Liver (tissue), 9 donors: ENCODE results near the gene CHRM1. TPM values are rescaled to one million over a fixed set of nuclear protein-coding genes. Genes with fewer than 3 reads are reported as not detected.

Experiments
- DNase-seq: peaks from one replicate; pipeline ENCODE4 v3.0.0-alpha.2; 2017; ENCODE audit warnings: low spot score
- H3K27ac ChIP-seq, 2 donors: one replicate each; pipeline ENCODE4 v1.7.0; 2013; ENCODE audit warnings: inconsistent platforms in 2 of 2, low read length in 2 of 2, control low read depth in 1 of 2, low read depth in 1 of 2, mild to moderate bottlenecking in 1 of 2
- H3K27me3 ChIP-seq, 4 donors: one replicate each; pipeline versions ENCODE4 v1.6.1 to v1.7.0; 2013; ENCODE audit warnings: low read length in 3 of 4, inconsistent platforms in 1 of 4, mild to moderate bottlenecking in 1 of 4, moderate library complexity in 1 of 4; ENCODE audit not compliant: control insufficient read depth in 4 of 4, insufficient read depth in 4 of 4
- H3K36me3 ChIP-seq, 4 donors: one replicate each; pipeline versions ENCODE4 v1.6.1 to v1.7.0; 2013; ENCODE audit warnings: low read length in 3 of 4, mild to moderate bottlenecking in 3 of 4, low read depth in 1 of 4, moderate library complexity in 1 of 4; ENCODE audit not compliant: control insufficient read depth in 4 of 4, insufficient read depth in 3 of 4
- H3K4me1 ChIP-seq, 4 donors: one replicate each; pipeline versions ENCODE4 v1.6.1 to v1.7.0; 2013; ENCODE audit warnings: low read length in 3 of 4, mild to moderate bottlenecking in 3 of 4, moderate library complexity in 1 of 4; ENCODE audit not compliant: control insufficient read depth in 4 of 4, insufficient read depth in 4 of 4
- H3K4me3 ChIP-seq, 3 donors: one replicate each; pipeline versions ENCODE4 v1.6.1 to v1.7.0; 2013; ENCODE audit warnings: low read length in 3 of 3, control low read depth in 1 of 3, low read depth in 1 of 3, mild to moderate bottlenecking in 1 of 3
- H3K9ac ChIP-seq, 2 donors: one replicate each; pipeline ENCODE4 v1.7.0; 2013; ENCODE audit warnings: low read length in 2 of 2, mild to moderate bottlenecking in 2 of 2, moderate library complexity in 2 of 2, control low read depth in 1 of 2, low read depth in 1 of 2
- H3K9me3 ChIP-seq, 4 donors: one replicate each; pipeline versions ENCODE4 v1.6.1 to v1.7.0; 2013; ENCODE audit warnings: low read length in 3 of 4; ENCODE audit not compliant: control insufficient read depth in 4 of 4
- CTCF ChIP-seq: fragments of 150-350 bp; IDR thresholded peaks from 2 replicates; pipeline ENCODE4 v1.5.1; 2017; ENCODE audit warnings: improper control_type of control experiment, low read depth, low read length; ENCODE audit not compliant: missing input control
- EGR1 ChIP-seq, 2 donors: IDR thresholded peaks; 2 replicates each; pipeline ENCODE4 v1.6.1; 2016 to 2018; ENCODE audit warnings: antibody characterized with exemption in 2 of 2, low read depth in 2 of 2
- FOXA1 ChIP-seq: IDR thresholded peaks from 2 replicates; pipeline ENCODE4 v1.6.1; 2016; ENCODE audit warnings: antibody characterized with exemption
- FOXA2 ChIP-seq: IDR thresholded peaks from 2 replicates; pipeline ENCODE4 v1.6.1; 2016; ENCODE audit warnings: antibody characterized with exemption
- GABPA ChIP-seq, 2 donors: IDR thresholded peaks in 1 of 2; conservative IDR thresholded peaks in 1 of 2; 2 replicates each; pipeline ENCODE4 v1.6.1; 2016; ENCODE audit warnings: antibody characterized with exemption in 2 of 2, mild to moderate bottlenecking in 1 of 2, moderate library complexity in 1 of 2
- HNF4A ChIP-seq, 2 donors: conservative IDR thresholded peaks; 2 replicates each; pipeline ENCODE4 v1.6.1; 2016; ENCODE audit warnings: antibody characterized with exemption in 2 of 2, mild to moderate bottlenecking in 2 of 2
- HNF4G ChIP-seq: IDR thresholded peaks from 2 replicates; pipeline ENCODE4 v1.6.1; 2016; ENCODE audit warnings: antibody characterized with exemption
- JUND ChIP-seq, 2 donors: IDR thresholded peaks; 2 replicates each; pipeline ENCODE4 v1.6.1; 2016; ENCODE audit warnings: antibody characterized with exemption in 2 of 2
- NR2F2 ChIP-seq: IDR thresholded peaks from 2 replicates; pipeline ENCODE4 v1.6.1; 2016; ENCODE audit warnings: antibody characterized with exemption
- RAD21 ChIP-seq, 2 donors: IDR thresholded peaks; 2 replicates each; pipeline ENCODE4 v1.6.1; 2016; ENCODE audit warnings: antibody characterized with exemption in 2 of 2, mild to moderate bottlenecking in 2 of 2
- RXRA ChIP-seq, 2 donors: IDR thresholded peaks; 2 replicates each; pipeline ENCODE4 v1.6.1; 2017 to 2018; ENCODE audit warnings: antibody characterized with exemption in 2 of 2, mild to moderate bottlenecking in 1 of 2
- SP1 ChIP-seq: IDR thresholded peaks from 2 replicates; pipeline ENCODE4 v1.6.1; 2018; ENCODE audit warnings: antibody characterized with exemption, mild to moderate bottlenecking
- TAF1 ChIP-seq: conservative IDR thresholded peaks from 2 replicates; pipeline ENCODE4 v1.6.1; 2016; ENCODE audit warnings: antibody characterized with exemption, mild to moderate bottlenecking
- YY1 ChIP-seq: IDR thresholded peaks from 2 replicates; pipeline ENCODE4 v1.6.1; 2016; ENCODE audit warnings: antibody characterized with exemption, mild to moderate bottlenecking
- WGBS: extraction: QIAGEN DNeasy Blood & Tissue Kit; methylation state at CpG from one replicate; pipeline ENCODE4 v1.1.7; 2013; 5-methylcytosine and 5-hydroxymethylcytosine counted together
- polyA plus RNA-seq, 2 donors: library from polyadenylated mRNA; stranded (reverse) in 1 of 2; unstranded in 1 of 2; fragments of 200-250 nt in 1 of 2; fragments of >200 nt in 1 of 2; fragmentation: Nextera tagmentation in 1 of 2; extraction: Ambion mirVana in 1 of 2; gene quantifications; one replicate each; pipeline versions ENCODE4 v1.2.1 to v1.2.3, GENCODE V29; 2013 to 2015
- total RNA-seq, 2 donors: library from RNA; depleted of rRNA; stranded (reverse); fragments of >200 nt; gene quantifications; one replicate each; pipeline ENCODE4 v1.2.3, GENCODE V29; 2014
- TF ChIP-seq, protein P1 (sequence below): IDR thresholded peaks from 2 replicates; pipeline ENCODE4 v1.6.1; 2016; ENCODE audit warnings: antibody characterized with exemption
- TF ChIP-seq, protein P2 (sequence below): IDR thresholded peaks from 2 replicates; pipeline ENCODE4 v1.6.1; 2016; ENCODE audit warnings: antibody characterized with exemption
- TF ChIP-seq, protein P3 (sequence below): IDR thresholded peaks from 2 replicates; pipeline ENCODE4 v1.6.1; 2016; ENCODE audit warnings: antibody characterized with exemption
- TF ChIP-seq, protein P4 (sequence below): IDR thresholded peaks from 2 replicates; pipeline ENCODE4 v1.6.1; 2016; ENCODE audit warnings: antibody characterized with exemption, mild to moderate bottlenecking
- donor health status: healthy.
- donor health status: healthy.
- donor health status: healthy.
- donor health status: healthy.
- donor health status: healthy.

The CHRM1 gene
- total and polyA plus RNA-seq, 4 donors, result not detected

GRCh38 chr11:62934496-62934785, 13.3 kb upstream of the CHRM1 start:
- 60% methylated on average over 1 of the region's 1 CpG for WGBS
- no peak overlapping the region for H3K4me3 ChIP-seq
- no peak for DNase-seq

More at GRCh38 chr11:62934496-62934785, 13.3 kb upstream of the CHRM1 start:
- TF ChIP-seq HNF4A (conservative IDR thresholded peaks at IDR 0.05) (no peak), FOXA2 (no peak), CTCF (no peak), HNF4G (no peak), FOXA1 (no peak), GABPA (IDR thresholded peaks at IDR 0.05 in 1 of 2, conservative IDR thresholded peaks at IDR 0.05 in 1 of 2) (no peak), NR2F2 (no peak), TAF1 (no peak), RAD21 (IDR thresholded peaks at IDR 0.05) (no peak), EGR1 (IDR thresholded peaks at IDR 0.05; ENCODE audit: low read depth in 2 of 2) (no peak), JUND (IDR thresholded peaks at IDR 0.05) (no peak), YY1 (no peak), RXRA (IDR thresholded peaks at IDR 0.05) (no peak), SP1 (no peak)
- TF ChIP-seq, protein P1, sequence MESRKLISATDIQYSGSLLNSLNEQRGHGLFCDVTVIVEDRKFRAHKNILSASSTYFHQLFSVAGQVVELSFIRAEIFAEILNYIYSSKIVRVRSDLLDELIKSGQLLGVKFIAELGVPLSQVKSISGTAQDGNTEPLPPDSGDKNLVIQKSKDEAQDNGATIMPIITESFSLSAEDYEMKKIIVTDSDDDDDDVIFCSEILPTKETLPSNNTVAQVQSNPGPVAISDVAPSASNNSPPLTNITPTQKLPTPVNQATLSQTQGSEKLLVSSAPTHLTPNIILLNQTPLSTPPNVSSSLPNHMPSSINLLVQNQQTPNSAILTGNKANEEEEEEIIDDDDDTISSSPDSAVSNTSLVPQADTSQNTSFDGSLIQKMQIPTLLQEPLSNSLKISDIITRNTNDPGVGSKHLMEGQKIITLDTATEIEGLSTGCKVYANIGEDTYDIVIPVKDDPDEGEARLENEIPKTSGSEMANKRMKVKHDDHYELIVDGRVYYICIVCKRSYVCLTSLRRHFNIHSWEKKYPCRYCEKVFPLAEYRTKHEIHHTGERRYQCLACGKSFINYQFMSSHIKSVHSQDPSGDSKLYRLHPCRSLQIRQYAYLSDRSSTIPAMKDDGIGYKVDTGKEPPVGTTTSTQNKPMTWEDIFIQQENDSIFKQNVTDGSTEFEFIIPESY, result no peak
- TF ChIP-seq, protein P2, sequence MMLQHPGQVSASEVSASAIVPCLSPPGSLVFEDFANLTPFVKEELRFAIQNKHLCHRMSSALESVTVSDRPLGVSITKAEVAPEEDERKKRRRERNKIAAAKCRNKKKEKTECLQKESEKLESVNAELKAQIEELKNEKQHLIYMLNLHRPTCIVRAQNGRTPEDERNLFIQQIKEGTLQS, result no peak
- TF ChIP-seq, protein P3, sequence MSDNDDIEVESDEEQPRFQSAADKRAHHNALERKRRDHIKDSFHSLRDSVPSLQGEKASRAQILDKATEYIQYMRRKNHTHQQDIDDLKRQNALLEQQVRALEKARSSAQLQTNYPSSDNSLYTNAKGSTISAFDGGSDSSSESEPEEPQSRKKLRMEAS, result no peak
- TF ChIP-seq, protein P4, sequence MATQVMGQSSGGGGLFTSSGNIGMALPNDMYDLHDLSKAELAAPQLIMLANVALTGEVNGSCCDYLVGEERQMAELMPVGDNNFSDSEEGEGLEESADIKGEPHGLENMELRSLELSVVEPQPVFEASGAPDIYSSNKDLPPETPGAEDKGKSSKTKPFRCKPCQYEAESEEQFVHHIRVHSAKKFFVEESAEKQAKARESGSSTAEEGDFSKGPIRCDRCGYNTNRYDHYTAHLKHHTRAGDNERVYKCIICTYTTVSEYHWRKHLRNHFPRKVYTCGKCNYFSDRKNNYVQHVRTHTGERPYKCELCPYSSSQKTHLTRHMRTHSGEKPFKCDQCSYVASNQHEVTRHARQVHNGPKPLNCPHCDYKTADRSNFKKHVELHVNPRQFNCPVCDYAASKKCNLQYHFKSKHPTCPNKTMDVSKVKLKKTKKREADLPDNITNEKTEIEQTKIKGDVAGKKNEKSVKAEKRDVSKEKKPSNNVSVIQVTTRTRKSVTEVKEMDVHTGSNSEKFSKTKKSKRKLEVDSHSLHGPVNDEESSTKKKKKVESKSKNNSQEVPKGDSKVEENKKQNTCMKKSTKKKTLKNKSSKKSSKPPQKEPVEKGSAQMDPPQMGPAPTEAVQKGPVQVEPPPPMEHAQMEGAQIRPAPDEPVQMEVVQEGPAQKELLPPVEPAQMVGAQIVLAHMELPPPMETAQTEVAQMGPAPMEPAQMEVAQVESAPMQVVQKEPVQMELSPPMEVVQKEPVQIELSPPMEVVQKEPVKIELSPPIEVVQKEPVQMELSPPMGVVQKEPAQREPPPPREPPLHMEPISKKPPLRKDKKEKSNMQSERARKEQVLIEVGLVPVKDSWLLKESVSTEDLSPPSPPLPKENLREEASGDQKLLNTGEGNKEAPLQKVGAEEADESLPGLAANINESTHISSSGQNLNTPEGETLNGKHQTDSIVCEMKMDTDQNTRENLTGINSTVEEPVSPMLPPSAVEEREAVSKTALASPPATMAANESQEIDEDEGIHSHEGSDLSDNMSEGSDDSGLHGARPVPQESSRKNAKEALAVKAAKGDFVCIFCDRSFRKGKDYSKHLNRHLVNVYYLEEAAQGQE, result no peak
- H3K27me3 ChIP-seq, result no peaks in the 10 kb centered on the region
- no peak overlapping the region for H3K27ac ChIP-seq
- no peak overlapping the region for H3K9ac ChIP-seq
- H3K4me1 ChIP-seq, result no peaks in the 10 kb centered on the region
- no peaks in the 10 kb centered on the region for H3K9me3 ChIP-seq
- no peaks in the 10 kb centered on the region for H3K36me3 ChIP-seq
